K562 (cell line): ENCODE results near the gene ITPR3. TPM values are rescaled to one million over a fixed set of nuclear protein-coding genes. Genes with fewer than 3 reads are reported as not detected.

Source experiments
- CC2D1A ChIP-seq: fragments of 450-650 bp; IDR thresholded peaks from 2 replicates; pipeline ENCODE4 v1.6.1; 2017; ENCODE audit warnings: mild to moderate bottlenecking
- CHD2 ChIP-seq: IDR thresholded peaks from 2 replicates; pipeline ENCODE4 v1.6.1; 2011; ENCODE audit warnings: low read depth, low read length
- DNMT1 ChIP-seq: fragments of 450-650 bp; IDR thresholded peaks from 2 replicates; pipeline ENCODE4 v1.6.1; 2016; ENCODE audit warnings: antibody characterized with exemption, mild to moderate bottlenecking
- E2F8 ChIP-seq: fragments of 450-650 bp; IDR thresholded peaks from 2 replicates; pipeline ENCODE4 v1.7.1; 2018; ENCODE audit warnings: mild to moderate bottlenecking, low read depth; ENCODE audit not compliant: partially characterized antibody
- EWSR1 ChIP-seq: fragments of 450-650 bp; IDR thresholded peaks from 2 replicates; pipeline ENCODE4 v1.6.1; 2018; ENCODE audit warnings: borderline replicate concordance, mild to moderate bottlenecking, low read depth, moderate library complexity; ENCODE audit not compliant: partially characterized antibody
- HNRNPL ChIP-seq: fragments of 200-400 bp; formaldehyde crosslinking; IDR thresholded peaks from 2 replicates; pipeline ENCODE4 v1.6.1; 2017; ENCODE audit warnings: low read depth, mild to moderate bottlenecking, low read length
- IRF2 ChIP-seq: sonication (generic); formaldehyde crosslinking; IDR thresholded peaks from 2 replicates; pipeline ENCODE4 v1.8.1; 2022; ENCODE audit warnings: mild to moderate bottlenecking, missing genetic modification reagents
- LEF1 ChIP-seq: fragments of 450-650 bp; IDR thresholded peaks from 2 replicates; pipeline ENCODE4 v1.6.1; 2016; ENCODE audit warnings: mild to moderate bottlenecking
- MXD1 ChIP-seq: fragments of 250-450 bp; sonication (Bioruptor Pico); IDR thresholded peaks from 2 replicates; pipeline ENCODE4 v1.8.0; 2021; ENCODE audit warnings: borderline replicate concordance, mild to moderate bottlenecking, moderate library complexity; ENCODE audit not compliant: poor library complexity, severe bottlenecking
- POLR2AphosphoS2 ChIP-seq: IDR thresholded peaks from 2 replicates; pipeline ENCODE4 v1.6.1; 2012; ENCODE audit warnings: low read length, improper control_type of control experiment
- RHOXF2B ChIP-seq: fragments of 250-450 bp; sonication (Bioruptor Pico); conservative IDR thresholded peaks from 2 replicates; pipeline ENCODE4 v1.5.1; 2021
- UBTF ChIP-seq, 2 experiments: IDR thresholded peaks; 2 replicates each; pipeline ENCODE4 v1.6.1; 2012; ENCODE audit warnings: improper control_type of control experiment in 2 of 2, low read depth in 2 of 2, low read length in 2 of 2, borderline replicate concordance in 1 of 2
- ZNF263 ChIP-seq: sonication (generic); formaldehyde crosslinking; IDR thresholded peaks from 2 replicates; pipeline ENCODE4 v1.8.0; 2022; ENCODE audit warnings: mild to moderate bottlenecking, missing genetic modification reagents, borderline replicate concordance
- polyA plus RNA-seq, 8 experiments: library from polyadenylated mRNA; depleted of rRNA in 4 of 8; stranded (reverse) in 5 of 8; unstranded in 3 of 8; fragments of >200 nt; fragmentation: Nextera tagmentation in 2 of 8; fragmentation: Illumina TruSeq in 1 of 8; extraction: Ambion mirVana in 2 of 8; extraction: Trizol in 1 of 8; gene quantifications; 2 replicates each; pipeline versions ENCODE4 v1.2.1 to v1.2.3, GENCODE V29; 2011 to 2014; ENCODE audit warnings: inconsistent platforms in 1 of 8, missing spikeins in 1 of 8
- total RNA-seq, 7 experiments: library from RNA; depleted of rRNA in 6 of 7; stranded (reverse); fragments of >200 nt in 6 of 7; fragmentation: Illumina TruSeq in 2 of 7; extraction: Trizol in 2 of 7; gene quantifications; 2 replicates each; pipeline versions ENCODE4 v1.2.1 to v1.2.3, GENCODE V29; 2011 to 2021; ENCODE audit warnings: low replicate concordance in 1 of 7
- TF ChIP-seq, protein P1 (sequence below), 3 experiments: fragments of 200-800 bp in 1 of 3; sonication (Bioruptor generic) in 1 of 3; sonication (generic) in 1 of 3; formaldehyde crosslinking in 1 of 3; IDR thresholded peaks; 2 replicates each; pipeline versions ENCODE4 v1.6.1 to v1.8.0; 2016 to 2022; ENCODE audit warnings: mild to moderate bottlenecking in 2 of 3, missing compliant biosample characterization in 2 of 3, missing genetic modification characterization in 2 of 3, missing genetic modification reagents in 1 of 3
- TF ChIP-seq, protein P2 (sequence below): fragments of 450-650 bp; IDR thresholded peaks from 2 replicates; pipeline ENCODE4 v1.6.1; 2017; ENCODE audit warnings: antibody characterized with exemption, mild to moderate bottlenecking

The ITPR3 gene
- total and polyA plus RNA-seq, 9 of the 15 experiments (the other 6 are each of a cell fraction or from before 2014, with no cell fraction given) = 0.39 to 35.7 (median 13.2) TPM

- TF ChIP-seq E2F8 = no peak
- TF ChIP-seq, protein P1, sequence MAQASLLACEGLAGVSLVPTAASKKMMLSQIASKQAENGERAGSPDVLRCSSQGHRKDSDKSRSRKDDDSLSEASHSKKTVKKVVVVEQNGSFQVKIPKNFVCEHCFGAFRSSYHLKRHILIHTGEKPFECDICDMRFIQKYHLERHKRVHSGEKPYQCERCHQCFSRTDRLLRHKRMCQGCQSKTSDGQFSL (CRISPR knock-in tag; IDR thresholded peaks at IDR 0.05) = peak; percentile 60; the same call in 1 of the 2 replicates
- TF ChIP-seq, protein P1 (tag; IDR thresholded peaks at IDR 0.05) = no peak
- no peak for TF ChIP-seq IRF2 (CRISPR knock-in tag)
- TF ChIP-seq RHOXF2B = no peak
- TF ChIP-seq, protein P2, sequence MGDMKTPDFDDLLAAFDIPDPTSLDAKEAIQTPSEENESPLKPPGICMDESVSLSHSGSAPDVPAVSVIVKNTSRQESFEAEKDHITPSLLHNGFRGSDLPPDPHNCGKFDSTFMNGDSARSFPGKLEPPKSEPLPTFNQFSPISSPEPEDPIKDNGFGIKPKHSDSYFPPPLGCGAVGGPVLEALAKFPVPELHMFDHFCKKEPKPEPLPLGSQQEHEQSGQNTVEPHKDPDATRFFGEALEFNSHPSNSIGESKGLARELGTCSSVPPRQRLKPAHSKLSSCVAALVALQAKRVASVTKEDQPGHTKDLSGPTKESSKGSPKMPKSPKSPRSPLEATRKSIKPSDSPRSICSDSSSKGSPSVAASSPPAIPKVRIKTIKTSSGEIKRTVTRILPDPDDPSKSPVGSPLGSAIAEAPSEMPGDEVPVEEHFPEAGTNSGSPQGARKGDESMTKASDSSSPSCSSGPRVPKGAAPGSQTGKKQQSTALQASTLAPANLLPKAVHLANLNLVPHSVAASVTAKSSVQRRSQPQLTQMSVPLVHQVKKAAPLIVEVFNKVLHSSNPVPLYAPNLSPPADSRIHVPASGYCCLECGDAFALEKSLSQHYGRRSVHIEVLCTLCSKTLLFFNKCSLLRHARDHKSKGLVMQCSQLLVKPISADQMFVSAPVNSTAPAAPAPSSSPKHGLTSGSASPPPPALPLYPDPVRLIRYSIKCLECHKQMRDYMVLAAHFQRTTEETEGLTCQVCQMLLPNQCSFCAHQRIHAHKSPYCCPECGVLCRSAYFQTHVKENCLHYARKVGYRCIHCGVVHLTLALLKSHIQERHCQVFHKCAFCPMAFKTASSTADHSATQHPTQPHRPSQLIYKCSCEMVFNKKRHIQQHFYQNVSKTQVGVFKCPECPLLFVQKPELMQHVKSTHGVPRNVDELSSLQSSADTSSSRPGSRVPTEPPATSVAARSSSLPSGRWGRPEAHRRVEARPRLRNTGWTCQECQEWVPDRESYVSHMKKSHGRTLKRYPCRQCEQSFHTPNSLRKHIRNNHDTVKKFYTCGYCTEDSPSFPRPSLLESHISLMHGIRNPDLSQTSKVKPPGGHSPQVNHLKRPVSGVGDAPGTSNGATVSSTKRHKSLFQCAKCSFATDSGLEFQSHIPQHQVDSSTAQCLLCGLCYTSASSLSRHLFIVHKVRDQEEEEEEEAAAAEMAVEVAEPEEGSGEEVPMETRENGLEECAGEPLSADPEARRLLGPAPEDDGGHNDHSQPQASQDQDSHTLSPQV = peak; percentile 54; the same call in 1 of the 2 replicates
- TF ChIP-seq HNRNPL = no peak
- no peak for TF ChIP-seq UBTF (IDR thresholded peaks at IDR 0.05; ENCODE audit: borderline replicate concordance in 1 of 2, low read depth in 2 of 2, low read length in 2 of 2)
- 0 out of 2 replicates have a peak, but pooled peaks have one; percentile 28 for TF ChIP-seq ZNF263 (CRISPR knock-in tag)
- no peak for TF ChIP-seq CHD2
- no peak for TF ChIP-seq EWSR1
- TF ChIP-seq MXD1 = no peak
- no peak for TF ChIP-seq POLR2AphosphoS2
- no peak for TF ChIP-seq LEF1
- TF ChIP-seq DNMT1 = no peak
- peak; percentile 85 for TF ChIP-seq CC2D1A
These were observed 35.6 kb upstream of the ITPR3 start (continued) for GRCh38 chr6:33585403-33586107.
